K562 (cell line): Measurements from ENCODE around the gene TMEM131L. TPM values are rescaled to one million over a fixed set of nuclear protein-coding genes. Genes with fewer than 3 reads are reported as not detected.
A peak's percentile ranks its signal among the peaks of the same experiment; 100 is the strongest.

Experiments
- ATAC-seq: fragments of 200-7000 bp; cut with Tn5 transposase; 3 replicates; pipeline ENCODE4 v1.9.1; 2020; ENCODE audit warnings: moderate library complexity
- BruUV-seq: library from RNA; stranded (reverse); fragments of 400-500 nt; replicated peaks from 2 replicates; lab custom pipeline; 2021; lab: Mats Ljungman, UMichigan
- CTCF ChIA-PET: fragments of 300-600 bp; formaldehyde crosslinking; extraction: SDS; loops from one replicate; lab custom pipeline; 2021; ENCODE audit warnings: low intra/inter-chr PET ratio; lab: Yijun Ruan, JAX
- POLR2A ChIA-PET: fragments of 300-600, 350-650 bp; sonication (Branson Sonifier 250); formaldehyde crosslinking; extraction: SDS; loops from one replicate; lab custom pipeline; 2021; ENCODE audit warnings: antibody characterized with exemption, inconsistent platforms; lab: Yijun Ruan, JAX
- DNase-seq, 4 experiments: peaks; one replicate each; pipeline versions ENCODE4 v3.0.0 to v3.0.0-alpha.2; 2011 to 2018; ENCODE audit warnings: low spot score in 3 of 4, mixed read lengths in 3 of 4; ENCODE audit errors: extremely low read depth in 1 of 4
- FAIRE-seq: peaks from 2 replicates; lab custom pipeline; 2011; peaks lifted over from hg19 to GRCh38; lab: Jason Lieb, UNC
- H2AFZ ChIP-seq: 2 replicates; pipeline ENCODE4 v1.6.0; 2011; ENCODE audit warnings: low read depth, low read length, control low read depth, inconsistent platforms
- H3K27ac ChIP-seq: fragments of 200-600 bp; 3 replicates; pipeline ENCODE4 v1.8.0; 2011; ENCODE audit warnings: low read depth, mild to moderate bottlenecking, control low read depth, inconsistent platforms, low read length, moderate library complexity, mixed read lengths; ENCODE audit errors: extremely low read depth
- H3K27me3 ChIP-seq, 2 experiments: fragments of 300-600 bp in 1 of 2; 2 replicates in 1 of 2; 3 replicates in 1 of 2; pipeline versions ENCODE4 v1.6.0 to v1.8.0; 2011; ENCODE audit warnings: inconsistent platforms in 2 of 2, low read length in 2 of 2, mild to moderate bottlenecking in 1 of 2, mixed read lengths in 1 of 2, moderate library complexity in 1 of 2; ENCODE audit not compliant: control insufficient read depth in 2 of 2, insufficient read depth in 2 of 2
- H3K36me3 ChIP-seq: fragments of 300-600 bp; 3 replicates; pipeline ENCODE4 v1.8.0; 2011; ENCODE audit warnings: mild to moderate bottlenecking, low read length, inconsistent platforms; ENCODE audit not compliant: control insufficient read depth, insufficient read depth
- H3K4me1 ChIP-seq, 2 experiments: fragments of 200-600 bp in 1 of 2; replicated peaks in 1 of 2; 2 replicates in 1 of 2; 3 replicates in 1 of 2; pipeline versions ENCODE4 v1.5.1 to v1.8.0; 2011; ENCODE audit warnings: inconsistent platforms in 2 of 2, low read length in 2 of 2, mild to moderate bottlenecking in 1 of 2, mixed read lengths in 1 of 2, moderate library complexity in 1 of 2; ENCODE audit not compliant: control insufficient read depth in 2 of 2, insufficient read depth in 2 of 2
- H3K4me2 ChIP-seq: 2 replicates; pipeline ENCODE4 v1.6.1; 2011; ENCODE audit warnings: low read length, control low read depth, inconsistent platforms, mixed read lengths; ENCODE audit not compliant: insufficient read depth
- H3K4me3 ChIP-seq: fragments of 200-600 bp; sonication (generic), shearing (Covaris generic); 2 replicates; pipeline ENCODE4 v1.5.1; 2016; ENCODE audit warnings: control low read depth, inconsistent platforms
- H3K79me2 ChIP-seq: fragments of 200-600 bp; 3 replicates; pipeline ENCODE4 v1.8.0; 2011; ENCODE audit warnings: low read length, inconsistent platforms; ENCODE audit not compliant: control insufficient read depth, insufficient read depth
- H3K9ac ChIP-seq, 2 experiments: 2 replicates each; pipeline versions ENCODE4 v1.6.0 to v1.6.1; 2011; ENCODE audit warnings: low read depth in 2 of 2, low read length in 2 of 2, control low read depth in 1 of 2, inconsistent platforms in 1 of 2, mild to moderate bottlenecking in 1 of 2, mixed read lengths in 1 of 2; ENCODE audit not compliant: insufficient read depth in 1 of 2
- H3K9me1 ChIP-seq: one replicate; pipeline ENCODE4 v1.6.0; 2011; ENCODE audit warnings: inconsistent platforms, mild to moderate bottlenecking, low read length, moderate library complexity; ENCODE audit not compliant: control insufficient read depth, insufficient read depth
- H3K9me3 ChIP-seq: replicated peaks from 2 replicates; pipeline ENCODE4 v1.5.1; 2011; ENCODE audit warnings: low read depth, low read length, inconsistent platforms; ENCODE audit not compliant: control insufficient read depth, insufficient read depth
- H4K20me1 ChIP-seq: replicated peaks from 2 replicates; pipeline ENCODE4 v1.6.1; 2011; ENCODE audit warnings: low read length, inconsistent platforms, mixed read lengths; ENCODE audit not compliant: control insufficient read depth, insufficient read depth
- PATZ1 ChIP-seq: fragments of 250-450 bp; sonication (Bioruptor Pico); IDR thresholded peaks from 2 replicates; pipeline ENCODE4 v1.5.0; 2020; ENCODE audit warnings: mild to moderate bottlenecking, borderline replicate concordance
- RBM17 ChIP-seq: fragments of 200-400 bp; formaldehyde crosslinking; IDR thresholded peaks from 2 replicates; pipeline ENCODE4 v1.6.1; 2017; ENCODE audit warnings: low read depth, mild to moderate bottlenecking, low read length, borderline replicate concordance
- WGBS: fragments of 100-300 bp; shearing (Covaris generic); methylation state at CpG from one replicate; pipeline ENCODE4 v1.1.6; 2016; ENCODE audit warnings: low coverage, mixed read lengths; ENCODE audit not compliant: insufficient coverage; ENCODE audit errors: missing lambda C conversion rate; 5-methylcytosine and 5-hydroxymethylcytosine counted together
- in situ Hi-C: fragments of 300-500 bp; cut with MboI; formaldehyde crosslinking; loops from 4 replicates; pipeline ENCODE4 v1.15.0; 2018; ENCODE audit warnings: inconsistent platforms, mixed read lengths
- intact Hi-C: fragments of 100-400 bp; cut with micrococcal nuclease; formaldehyde crosslinking; loops from 2 replicates; pipeline ENCODE4 v1.14.2; 2022
- polyA plus RNA-seq, 8 experiments: library from polyadenylated mRNA; depleted of rRNA in 4 of 8; stranded (reverse) in 5 of 8; unstranded in 3 of 8; fragments of >200 nt; fragmentation: Nextera tagmentation in 2 of 8; fragmentation: Illumina TruSeq in 1 of 8; extraction: Ambion mirVana in 2 of 8; extraction: Trizol in 1 of 8; gene quantifications; 2 replicates each; pipeline versions ENCODE4 v1.2.1 to v1.2.3, GENCODE V29; 2011 to 2014; ENCODE audit warnings: inconsistent platforms in 1 of 8, missing spikeins in 1 of 8
- total RNA-seq, 7 experiments: library from RNA; depleted of rRNA in 6 of 7; stranded (reverse); fragments of >200 nt in 6 of 7; fragmentation: Illumina TruSeq in 2 of 7; extraction: Trizol in 2 of 7; gene quantifications; 2 replicates each; pipeline versions ENCODE4 v1.2.1 to v1.2.3, GENCODE V29; 2011 to 2021; ENCODE audit warnings: low replicate concordance in 1 of 7
- TF ChIP-seq, protein P1 (sequence below), 2 experiments: fragments of 450-650 bp in 1 of 2; IDR thresholded peaks; 2 replicates each; pipeline ENCODE4 v1.6.1; 2011 to 2017; ENCODE audit warnings: low read depth in 2 of 2, antibody characterized with exemption in 1 of 2, borderline replicate concordance in 1 of 2, low read length in 1 of 2, mild to moderate bottlenecking in 1 of 2, mixed read lengths in 1 of 2; ENCODE audit not compliant: control insufficient read depth in 1 of 2

TMEM131L gene
- total and polyA plus RNA-seq, 9 of the 15 experiments (the other 6 are each of a cell fraction or from before 2014, with no cell fraction given): 1.2 to 20.8 (median 12.9) TPM

GRCh38 chr4:153595894-153596601 lies 129.9 kb downstream of the TMEM131L start:
- H3K9me3 ChIP-seq: no peaks in the 10 kb centered on the region
- ATAC-seq: no peak
- H3K27me3 ChIP-seq: no peaks in the 10 kb centered on the region
- POLR2A ChIA-PET: no interaction called here
- H3K4me1 ChIP-seq: no peaks in the 10 kb centered on the region
- H3K36me3 ChIP-seq: peaks cover 67% of the 10 kb centered on the region
- intact Hi-C loops (no loop called here), in situ Hi-C loops (no loop called here)
- FAIRE-seq: peak; percentile 42
- H2AFZ ChIP-seq: no peak overlapping the region
- H3K9ac ChIP-seq: no peak overlapping the region
- H3K4me2 ChIP-seq: no peak overlapping the region
- H3K27ac ChIP-seq: no peak overlapping the region
- no TSS peak for BruUV-seq
- no peaks in the 10 kb centered on the region for H4K20me1 ChIP-seq
- TF ChIP-seq, protein P1, sequence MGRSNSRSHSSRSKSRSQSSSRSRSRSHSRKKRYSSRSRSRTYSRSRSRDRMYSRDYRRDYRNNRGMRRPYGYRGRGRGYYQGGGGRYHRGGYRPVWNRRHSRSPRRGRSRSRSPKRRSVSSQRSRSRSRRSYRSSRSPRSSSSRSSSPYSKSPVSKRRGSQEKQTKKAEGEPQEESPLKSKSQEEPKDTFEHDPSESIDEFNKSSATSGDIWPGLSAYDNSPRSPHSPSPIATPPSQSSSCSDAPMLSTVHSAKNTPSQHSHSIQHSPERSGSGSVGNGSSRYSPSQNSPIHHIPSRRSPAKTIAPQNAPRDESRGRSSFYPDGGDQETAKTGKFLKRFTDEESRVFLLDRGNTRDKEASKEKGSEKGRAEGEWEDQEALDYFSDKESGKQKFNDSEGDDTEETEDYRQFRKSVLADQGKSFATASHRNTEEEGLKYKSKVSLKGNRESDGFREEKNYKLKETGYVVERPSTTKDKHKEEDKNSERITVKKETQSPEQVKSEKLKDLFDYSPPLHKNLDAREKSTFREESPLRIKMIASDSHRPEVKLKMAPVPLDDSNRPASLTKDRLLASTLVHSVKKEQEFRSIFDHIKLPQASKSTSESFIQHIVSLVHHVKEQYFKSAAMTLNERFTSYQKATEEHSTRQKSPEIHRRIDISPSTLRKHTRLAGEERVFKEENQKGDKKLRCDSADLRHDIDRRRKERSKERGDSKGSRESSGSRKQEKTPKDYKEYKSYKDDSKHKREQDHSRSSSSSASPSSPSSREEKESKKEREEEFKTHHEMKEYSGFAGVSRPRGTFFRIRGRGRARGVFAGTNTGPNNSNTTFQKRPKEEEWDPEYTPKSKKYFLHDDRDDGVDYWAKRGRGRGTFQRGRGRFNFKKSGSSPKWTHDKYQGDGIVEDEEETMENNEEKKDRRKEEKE (IDR thresholded peaks at IDR 0.05; ENCODE audit: borderline replicate concordance in 1 of 2, control insufficient read depth in 1 of 2, low read depth in 2 of 2, low read length in 1 of 2): no peak
- TF ChIP-seq PATZ1 (no peak), RBM17 (no peak)
- WGBS: 82% methylated on average over 6 of the region's 6 CpGs
- no peak for DNase-seq
- no peaks in the 10 kb centered on the region for H3K79me2 ChIP-seq
- CTCF ChIA-PET: no interaction called here
- H3K9me1 ChIP-seq: no peaks in the 10 kb centered on the region
- H3K4me3 ChIP-seq: no peak overlapping the region
